ENCODE measurements around the gene BPIFB4. TPM values are rescaled to one million over a fixed set of nuclear protein-coding genes. Genes with fewer than 3 reads are reported as not detected.

BPIFB4 gene
- total and polyA plus RNA-seq, 9 of the 15 experiments (the other 6 are each of a cell fraction or from before 2014, with no cell fraction given): not detected

DNA sequence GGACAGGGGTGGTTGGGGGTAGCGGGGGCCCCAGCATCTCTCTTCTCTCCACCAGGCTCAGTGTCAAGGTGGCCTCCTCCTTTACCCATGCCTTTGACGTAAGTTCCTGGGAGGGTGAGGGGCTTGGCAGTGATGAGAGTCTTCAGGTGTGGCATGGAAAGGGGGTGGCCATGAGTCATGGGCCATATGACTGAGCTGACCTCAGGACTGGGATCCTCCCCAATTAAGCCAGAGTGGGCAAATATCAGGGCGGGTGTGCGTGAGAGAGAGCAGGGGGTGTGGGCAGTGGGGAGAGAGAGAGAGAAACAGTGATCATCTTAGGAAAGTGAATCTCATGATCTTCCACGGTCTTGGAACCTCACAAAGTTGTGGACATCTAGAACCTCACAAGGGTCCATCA is 8.2 kb upstream of the BPIFB4 start:
- no peaks in the 10 kb centered on the region for H3K9me1 ChIP-seq (ENCODE audit: control insufficient read depth, insufficient read depth, low read length)
- intact Hi-C loops (cut with micrococcal nuclease) (no loop called here), in situ Hi-C loops (cut with MboI) (no loop called here)
- H3K27ac ChIP-seq (ENCODE audit: extremely low read depth, low read depth, low read length): no peak overlapping the region
- ChIA-PET POLR2A (interaction anchor here (0.6 kb wide), 1 partner anchor 39 kb away, joined by 3 read pairs; no protein-coding TSS in a partner anchor), CTCF (ENCODE audit: low intra/inter-chr PET ratio) (no interaction called here)
- H3K4me2 ChIP-seq (ENCODE audit: insufficient read depth, low read length): no peak overlapping the region
- H4K20me1 ChIP-seq (replicated peaks; ENCODE audit: control insufficient read depth, insufficient read depth, low read length): no peaks in the 10 kb centered on the region
- H3K36me3 ChIP-seq (ENCODE audit: control insufficient read depth, insufficient read depth, low read length): no peaks in the 10 kb centered on the region
- peaks cover 20 to 39% of the 10 kb centered on the region in 2 experiments; a peak in 4 of 5 replicates for H3K27me3 ChIP-seq (ENCODE audit: control insufficient read depth in 2 of 2, insufficient read depth in 2 of 2, low read length in 2 of 2)
- no peak for ATAC-seq
- TF ChIP-seq XRCC4 (IDR thresholded peaks at IDR 0.05; ENCODE audit: extremely low read depth, insufficient read depth, insufficient read length) (no peak), ZSCAN32 (CRISPR knock-in tag; IDR thresholded peaks at IDR 0.05) (no peak), RBM15 (IDR thresholded peaks at IDR 0.05; ENCODE audit: insufficient read depth, low read length) (no peak), SP2 (IDR thresholded peaks at IDR 0.05; ENCODE audit: extremely low read depth, low read depth, low read length, poor library complexity, severe bottlenecking) (no peak)
- H3K4me3 ChIP-seq: no peak overlapping the region
- no TSS peak for BruUV-seq (replicated peaks)
- WGBS (ENCODE audit: insufficient coverage, low coverage, missing lambda C conversion rate): 4% methylated on average over 4 of the region's 5 CpGs
- H3K79me2 ChIP-seq (ENCODE audit: control insufficient read depth, insufficient read depth, low read length): no peaks in the 10 kb centered on the region
- H3K4me1 ChIP-seq (replicated peaks in 1 of 2; ENCODE audit: control insufficient read depth in 2 of 2, insufficient read depth in 2 of 2, low read length in 2 of 2): no peaks in the 10 kb centered on the region
- DNase-seq (ENCODE audit: extremely low read depth in 1 of 4, low spot score in 3 of 4): no peak
- no peaks in the 10 kb centered on the region for H3K9me3 ChIP-seq (replicated peaks; ENCODE audit: control insufficient read depth, insufficient read depth, low read depth, low read length)
- H3K9ac ChIP-seq (ENCODE audit: insufficient read depth in 1 of 2, low read depth in 2 of 2, low read length in 2 of 2): no peak overlapping the region
- no peak overlapping the region for H2AFZ ChIP-seq (ENCODE audit: low read depth, low read length)
- FAIRE-seq: no peak

- no peak overlapping the region for H2AFZ ChIP-seq (ENCODE audit: low read depth, low read length)
- 3% methylated on average over 4 of the region's 4 CpGs for WGBS (ENCODE audit: insufficient coverage, low coverage, missing lambda C conversion rate)
- no peak for ATAC-seq
- CTCF ChIA-PET (ENCODE audit: low intra/inter-chr PET ratio): interaction anchor here (0.5 kb wide), 1 partner anchor 11 kb away, joined by 4 read pairs; no protein-coding TSS in a partner anchor
- BruUV-seq (replicated peaks): no TSS peak
- H3K36me3 ChIP-seq (ENCODE audit: control insufficient read depth, insufficient read depth, low read length): no peaks in the 10 kb centered on the region
- no peaks in the 10 kb centered on the region for H3K9me3 ChIP-seq (replicated peaks; ENCODE audit: control insufficient read depth, insufficient read depth, low read depth, low read length)
- H3K9ac ChIP-seq (ENCODE audit: insufficient read depth in 1 of 2, low read depth in 2 of 2, low read length in 2 of 2): no peak overlapping the region
- H3K79me2 ChIP-seq (ENCODE audit: control insufficient read depth, insufficient read depth, low read length): no peaks in the 10 kb centered on the region
- TF ChIP-seq ARID3B (CRISPR knock-in tag; IDR thresholded peaks at IDR 0.05; ENCODE audit: borderline replicate concordance): no peak
- H3K27me3 ChIP-seq (ENCODE audit: control insufficient read depth in 2 of 2, insufficient read depth in 2 of 2, low read length in 2 of 2): peaks cover 20 to 44% of the 10 kb centered on the region in 2 experiments; a peak in 4 of 5 replicates
- no peaks in the 10 kb centered on the region for H4K20me1 ChIP-seq (replicated peaks; ENCODE audit: control insufficient read depth, insufficient read depth, low read length)
- intact Hi-C loops (cut with micrococcal nuclease): no loop called here
- no peak overlapping the region for H3K4me2 ChIP-seq (ENCODE audit: insufficient read depth, low read length)
- H3K4me1 ChIP-seq (replicated peaks in 1 of 2; ENCODE audit: control insufficient read depth in 2 of 2, insufficient read depth in 2 of 2, low read length in 2 of 2): no peaks in the 10 kb centered on the region
- no peak for DNase-seq (ENCODE audit: extremely low read depth in 1 of 4, low spot score in 3 of 4)
- no peak for FAIRE-seq
- POLR2A ChIA-PET: interaction anchor here (0.6 to 1.1 kb wide), 3 partner anchors 9 to 53 kb away, joined by 3 read pairs; no protein-coding TSS in a partner anchor
- no peak overlapping the region for H3K27ac ChIP-seq (ENCODE audit: extremely low read depth, low read depth, low read length)
- H3K9me1 ChIP-seq (ENCODE audit: control insufficient read depth, insufficient read depth, low read length): no peaks in the 10 kb centered on the region
- H3K4me3 ChIP-seq: no peak overlapping the region
- in situ Hi-C loops (cut with MboI): no loop called here
These were observed 7.1 kb upstream of the BPIFB4 start for GRCh38 chr20:33072362-33072761.

Measured in K562 (cell line).